ENCODE data around the gene RGMA.

The RGMA gene

GRCh38 chr15:93091465-93091864 lies 2.5 kb upstream of the RGMA start:
- H3K36me3 Mint-ChIP-seq (ENCODE audit: low read depth), result no peaks in the 10 kb centered on the region
- H3K27me3 Mint-ChIP-seq (ENCODE audit: low read depth), result peaks cover 43% of the 10 kb centered on the region
- no peak for TF ChIP-seq CTCF (IDR thresholded peaks at IDR 0.05; ENCODE audit: unreplicated experiment in 3 of 3)
- peaks cover 25% of the 10 kb centered on the region for H3K4me1 Mint-ChIP-seq
- H3K4me3 Mint-ChIP-seq, result peak overlapping the region in 2 of 3 experiments; percentile 37 to 56
- no peak overlapping the region for H3K27ac Mint-ChIP-seq
- no peaks in the 10 kb centered on the region for H3K9me3 Mint-ChIP-seq

GRCh38 chr15:93089727-93090305 lies 805 bp upstream of the RGMA start:
- H3K4me1 Mint-ChIP-seq, result peaks cover 37% of the 10 kb centered on the region
- H3K27me3 Mint-ChIP-seq (ENCODE audit: low read depth), result peaks cover 45% of the 10 kb centered on the region
- no peak for TF ChIP-seq CTCF (IDR thresholded peaks at IDR 0.05; ENCODE audit: unreplicated experiment in 3 of 3)
- H3K36me3 Mint-ChIP-seq (ENCODE audit: low read depth), result no peaks in the 10 kb centered on the region
- peak overlapping the region; percentile 90 to 94 (median 92) for H3K4me3 Mint-ChIP-seq
- H3K9me3 Mint-ChIP-seq, result no peaks in the 10 kb centered on the region
- peak overlapping the region; percentile 25 to 82 (median 73) for H3K27ac Mint-ChIP-seq

GRCh38 chr15:93088200-93088980 lies 621 bp downstream of the RGMA start:
- Mint-ChIP-seq H3K9me3 (no peaks in the 10 kb centered on the region), H3K36me3 (ENCODE audit: low read depth) (no peaks in the 10 kb centered on the region), H3K4me3 (peak overlapping the region; percentile 89 to 97 (median 93)), H3K4me1 (peaks cover 41% of the 10 kb centered on the region), H3K27ac (peak overlapping the region; percentile 37 to 85 (median 59)), H3K27me3 (ENCODE audit: low read depth) (peaks cover 55% of the 10 kb centered on the region)
- peak in 1 of 3 experiments; percentile 45 for TF ChIP-seq CTCF (IDR thresholded peaks at IDR 0.05; ENCODE audit: unreplicated experiment in 3 of 3)

- H3K27ac Mint-ChIP-seq, result peak overlapping the region; percentile 37 to 85 (median 59)
- H3K36me3 Mint-ChIP-seq (ENCODE audit: low read depth), result no peaks in the 10 kb centered on the region
- peak; percentile 90 to 93 (median 92) for TF ChIP-seq CTCF (IDR thresholded peaks at IDR 0.05; ENCODE audit: unreplicated experiment in 3 of 3)
- peaks cover 55% of the 10 kb centered on the region for H3K27me3 Mint-ChIP-seq (ENCODE audit: low read depth)
- H3K9me3 Mint-ChIP-seq, result no peaks in the 10 kb centered on the region
- H3K4me3 Mint-ChIP-seq, result peak overlapping the region; percentile 89 to 97 (median 93)
- peaks cover 44% of the 10 kb centered on the region for H3K4me1 Mint-ChIP-seq
Measured at GRCh38 chr15:93087825-93088199, 1.2 kb downstream of the RGMA start.

- Mint-ChIP-seq H3K9me3 (no peaks in the 10 kb centered on the region), H3K27ac (peak overlapping the region in 2 of 3 experiments; percentile 37 to 53), H3K4me1 (peaks cover 54% of the 10 kb centered on the region), H3K27me3 (ENCODE audit: low read depth) (peaks cover 55% of the 10 kb centered on the region), H3K36me3 (ENCODE audit: low read depth) (no peaks in the 10 kb centered on the region), H3K4me3 (peak overlapping the region; percentile 89 to 97 (median 93))
- TF ChIP-seq CTCF (IDR thresholded peaks at IDR 0.05; ENCODE audit: unreplicated experiment in 3 of 3), result no peak
Measured at GRCh38 chr15:93086791-93087190, 2.2 kb downstream of the RGMA start.

Measured in nephron (organoid).